SK-N-MC (cell line): ENCODE data around the gene CRHR2.

Experiments used
- FOXP2 ChIP-seq: optimal IDR thresholded peaks from 2 replicates; pipeline ENCODE3; 2011; ENCODE audit warnings: mild to moderate bottlenecking, moderate library complexity; ENCODE audit not compliant: insufficient read depth; ENCODE audit errors: extremely low read length, control extremely low read depth
- POLR2AphosphoS5 ChIP-seq: IDR thresholded peaks from 2 replicates; pipeline ENCODE4 v1.6.1; 2012; ENCODE audit warnings: mild to moderate bottlenecking, low read depth, low read length, borderline replicate concordance

- TF ChIP-seq POLR2AphosphoS5 = no peak
- TF ChIP-seq FOXP2 = no peak
Observed at GRCh38 chr7:30660331-30661255, 21.7 kb downstream of the CRHR2 start.
